Measurements from ENCODE around the gene ZNF236. TPM values are rescaled to one million over a fixed set of nuclear protein-coding genes. Genes with fewer than 3 reads are reported as not detected.

The ZNF236 gene
- polyA plus RNA-seq, 2 of the 4 experiments (the other 2 are of a cell fraction): 2.6 to 7.8 TPM

DNA sequence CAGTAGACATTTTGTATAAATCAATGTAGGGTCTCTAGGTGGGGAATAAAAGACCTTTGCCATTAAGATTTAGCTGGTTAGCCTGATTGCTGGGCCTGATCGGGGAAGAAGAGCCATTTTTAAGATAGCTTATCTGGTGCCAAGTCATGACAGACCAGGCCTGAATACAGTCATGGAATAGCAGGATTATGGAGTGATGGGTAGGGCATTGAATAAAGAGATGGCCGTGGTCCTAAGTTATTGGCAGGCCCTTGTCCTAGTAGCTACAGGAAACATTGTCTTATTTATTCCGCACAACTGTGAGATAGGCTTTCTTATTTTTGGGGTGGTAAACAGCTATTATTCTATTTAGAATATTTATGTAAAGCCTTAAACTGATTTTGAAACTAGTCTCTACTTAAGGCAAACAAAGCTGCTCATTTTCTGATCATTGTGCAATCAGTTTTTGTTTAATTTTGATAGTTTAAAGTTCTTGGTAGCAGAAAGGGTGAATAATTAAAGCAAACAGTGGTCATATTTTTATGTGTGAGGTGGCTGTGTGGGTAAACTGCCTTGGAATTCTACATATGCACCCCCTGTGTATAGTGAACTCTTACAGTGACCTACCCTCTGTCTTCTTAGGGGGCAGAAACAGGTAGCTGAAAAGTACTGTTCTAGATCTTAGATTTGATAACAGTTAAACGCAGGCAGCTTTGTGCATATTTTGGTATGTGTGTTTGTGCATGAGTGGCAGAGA is 22.6 kb downstream of the ZNF236 start (continued):
- TF ChIP-seq SREBF2 (IDR thresholded peaks at IDR 0.05) (no peak), POLR2A (IDR thresholded peaks at IDR 0.05; ENCODE audit: low read length) (no peak), CEBPB (IDR thresholded peaks at IDR 0.05) (peak; percentile 91 to 96), MAFK (IDR thresholded peaks at IDR 0.05; ENCODE audit: partially characterized antibody) (no peak), EP300 (IDR thresholded peaks at IDR 0.05) (peak; percentile 60 to 74; a peak in 3 of 5 replicates), MYC (IDR thresholded peaks at IDR 0.05; ENCODE audit: borderline replicate concordance, low read length) (no peak), ZSCAN20 (CRISPR knock-in tag; IDR thresholded peaks at IDR 0.05) (no peak), EHF (CRISPR knock-in tag; IDR thresholded peaks at IDR 0.05) (no peak), NPAS2 (CRISPR knock-in tag; IDR thresholded peaks at IDR 0.05; ENCODE audit: borderline replicate concordance) (no peak), FOXS1 (CRISPR knock-in tag; IDR thresholded peaks at IDR 0.05) (no peak), GATA3 (IDR thresholded peaks at IDR 0.05; ENCODE audit: borderline replicate concordance) (peak; percentile 95), POLR2AphosphoS2 (conservative IDR thresholded peaks at IDR 0.05; ENCODE audit: low read length) (no peak), HDAC2 (IDR thresholded peaks at IDR 0.05) (no peak), BHLHE40 (IDR thresholded peaks at IDR 0.05; ENCODE audit: low read depth, low read length) (no peak), CHD2 (IDR thresholded peaks at IDR 0.05; ENCODE audit: low read length, partially characterized antibody) (no peak), CBX8 (IDR thresholded peaks at IDR 0.05) (no peak), TFCP2L1 (CRISPR knock-in tag; IDR thresholded peaks at IDR 0.05) (no peak), TP53 (CRISPR knock-in tag; IDR thresholded peaks at IDR 0.05) (no peak), FOSB (CRISPR knock-in tag; IDR thresholded peaks at IDR 0.05) (no peak), KDM1A (IDR thresholded peaks at IDR 0.05; ENCODE audit: low read depth) (no peak), EHMT2 (IDR thresholded peaks at IDR 0.05; ENCODE audit: low read depth) (no peak), RAD21 (conservative IDR thresholded peaks at IDR 0.05 in 1 of 2, IDR thresholded peaks at IDR 0.05 in 1 of 2) (no peak), PHF8 (IDR thresholded peaks at IDR 0.05; ENCODE audit: borderline replicate concordance, low read depth) (no peak), CBX2 (IDR thresholded peaks at IDR 0.05; ENCODE audit: borderline replicate concordance, low read depth) (no peak), ZFP36 (IDR thresholded peaks at IDR 0.05; ENCODE audit: borderline replicate concordance, partially characterized antibody) (no peak), FOSL2 (IDR thresholded peaks at IDR 0.05) (peak; percentile 41), FOSL2 (CRISPR knock-in tag; IDR thresholded peaks at IDR 0.05) (peak; percentile 71), RCOR1 (IDR thresholded peaks at IDR 0.05; ENCODE audit: low read depth, low read length) (no peak), RFX5 (IDR thresholded peaks at IDR 0.05) (no peak)
- TF ChIP-seq, protein P1, sequence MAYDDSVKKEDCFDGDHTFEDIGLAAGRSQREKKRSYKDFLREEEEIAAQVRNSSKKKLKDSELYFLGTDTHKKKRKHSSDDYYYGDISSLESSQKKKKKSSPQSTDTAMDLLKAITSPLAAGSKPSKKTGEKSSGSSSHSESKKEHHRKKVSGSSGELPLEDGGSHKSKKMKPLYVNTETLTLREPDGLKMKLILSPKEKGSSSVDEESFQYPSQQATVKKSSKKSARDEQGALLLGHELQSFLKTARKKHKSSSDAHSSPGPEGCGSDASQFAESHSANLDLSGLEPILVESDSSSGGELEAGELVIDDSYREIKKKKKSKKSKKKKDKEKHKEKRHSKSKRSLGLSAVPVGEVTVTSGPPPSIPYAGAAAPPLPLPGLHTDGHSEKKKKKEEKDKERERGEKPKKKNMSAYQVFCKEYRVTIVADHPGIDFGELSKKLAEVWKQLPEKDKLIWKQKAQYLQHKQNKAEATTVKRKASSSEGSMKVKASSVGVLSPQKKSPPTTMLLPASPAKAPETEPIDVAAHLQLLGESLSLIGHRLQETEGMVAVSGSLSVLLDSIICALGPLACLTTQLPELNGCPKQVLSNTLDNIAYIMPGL (CRISPR knock-in tag; IDR thresholded peaks at IDR 0.05; ENCODE audit: borderline replicate concordance): no peak
- TF ChIP-seq, protein P2, sequence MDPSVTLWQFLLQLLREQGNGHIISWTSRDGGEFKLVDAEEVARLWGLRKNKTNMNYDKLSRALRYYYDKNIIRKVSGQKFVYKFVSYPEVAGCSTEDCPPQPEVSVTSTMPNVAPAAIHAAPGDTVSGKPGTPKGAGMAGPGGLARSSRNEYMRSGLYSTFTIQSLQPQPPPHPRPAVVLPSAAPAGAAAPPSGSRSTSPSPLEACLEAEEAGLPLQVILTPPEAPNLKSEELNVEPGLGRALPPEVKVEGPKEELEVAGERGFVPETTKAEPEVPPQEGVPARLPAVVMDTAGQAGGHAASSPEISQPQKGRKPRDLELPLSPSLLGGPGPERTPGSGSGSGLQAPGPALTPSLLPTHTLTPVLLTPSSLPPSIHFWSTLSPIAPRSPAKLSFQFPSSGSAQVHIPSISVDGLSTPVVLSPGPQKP (IDR thresholded peaks at IDR 0.05; ENCODE audit: low read depth, low read length): no peak
- TF ChIP-seq, protein P3, sequence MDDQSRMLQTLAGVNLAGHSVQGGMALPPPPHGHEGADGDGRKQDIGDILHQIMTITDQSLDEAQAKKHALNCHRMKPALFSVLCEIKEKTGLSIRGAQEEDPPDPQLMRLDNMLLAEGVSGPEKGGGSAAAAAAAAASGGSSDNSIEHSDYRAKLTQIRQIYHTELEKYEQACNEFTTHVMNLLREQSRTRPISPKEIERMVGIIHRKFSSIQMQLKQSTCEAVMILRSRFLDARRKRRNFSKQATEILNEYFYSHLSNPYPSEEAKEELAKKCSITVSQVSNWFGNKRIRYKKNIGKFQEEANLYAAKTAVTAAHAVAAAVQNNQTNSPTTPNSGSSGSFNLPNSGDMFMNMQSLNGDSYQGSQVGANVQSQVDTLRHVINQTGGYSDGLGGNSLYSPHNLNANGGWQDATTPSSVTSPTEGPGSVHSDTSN (IDR thresholded peaks at IDR 0.05): no peak
- TF ChIP-seq, protein P4, sequence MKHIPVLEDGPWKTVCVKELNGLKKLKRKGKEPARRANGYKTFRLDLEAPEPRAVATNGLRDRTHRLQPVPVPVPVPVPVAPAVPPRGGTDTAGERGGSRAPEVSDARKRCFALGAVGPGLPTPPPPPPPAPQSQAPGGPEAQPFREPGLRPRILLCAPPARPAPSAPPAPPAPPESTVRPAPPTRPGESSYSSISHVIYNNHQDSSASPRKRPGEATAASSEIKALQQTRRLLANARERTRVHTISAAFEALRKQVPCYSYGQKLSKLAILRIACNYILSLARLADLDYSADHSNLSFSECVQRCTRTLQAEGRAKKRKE (CRISPR knock-in tag; IDR thresholded peaks at IDR 0.05; ENCODE audit: low read depth): no peak
- TF ChIP-seq, protein P5, sequence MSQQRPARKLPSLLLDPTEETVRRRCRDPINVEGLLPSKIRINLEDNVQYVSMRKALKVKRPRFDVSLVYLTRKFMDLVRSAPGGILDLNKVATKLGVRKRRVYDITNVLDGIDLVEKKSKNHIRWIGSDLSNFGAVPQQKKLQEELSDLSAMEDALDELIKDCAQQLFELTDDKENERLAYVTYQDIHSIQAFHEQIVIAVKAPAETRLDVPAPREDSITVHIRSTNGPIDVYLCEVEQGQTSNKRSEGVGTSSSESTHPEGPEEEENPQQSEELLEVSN (IDR thresholded peaks at IDR 0.05; ENCODE audit: borderline replicate concordance, low read depth): no peak
- TF ChIP-seq, protein P6, sequence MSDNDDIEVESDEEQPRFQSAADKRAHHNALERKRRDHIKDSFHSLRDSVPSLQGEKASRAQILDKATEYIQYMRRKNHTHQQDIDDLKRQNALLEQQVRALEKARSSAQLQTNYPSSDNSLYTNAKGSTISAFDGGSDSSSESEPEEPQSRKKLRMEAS (IDR thresholded peaks at IDR 0.05): peak; percentile 54; the same call in 1 of the 2 replicates
- TF ChIP-seq, protein P7, sequence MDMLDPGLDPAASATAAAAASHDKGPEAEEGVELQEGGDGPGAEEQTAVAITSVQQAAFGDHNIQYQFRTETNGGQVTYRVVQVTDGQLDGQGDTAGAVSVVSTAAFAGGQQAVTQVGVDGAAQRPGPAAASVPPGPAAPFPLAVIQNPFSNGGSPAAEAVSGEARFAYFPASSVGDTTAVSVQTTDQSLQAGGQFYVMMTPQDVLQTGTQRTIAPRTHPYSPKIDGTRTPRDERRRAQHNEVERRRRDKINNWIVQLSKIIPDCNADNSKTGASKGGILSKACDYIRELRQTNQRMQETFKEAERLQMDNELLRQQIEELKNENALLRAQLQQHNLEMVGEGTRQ (IDR thresholded peaks at IDR 0.05): no peak
- TF ChIP-seq, protein P8, sequence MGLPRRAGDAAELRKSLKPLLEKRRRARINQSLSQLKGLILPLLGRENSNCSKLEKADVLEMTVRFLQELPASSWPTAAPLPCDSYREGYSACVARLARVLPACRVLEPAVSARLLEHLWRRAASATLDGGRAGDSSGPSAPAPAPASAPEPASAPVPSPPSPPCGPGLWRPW (IDR thresholded peaks at IDR 0.05): no peak

Measured in A549 (cell line).